OCI-LY3 (cell line): ENCODE data around the gene AKR1C3.

ENCODE experiments used
- H2AFZ ChIP-seq: fragments of 200-600, 300-600 bp; shearing (Covaris generic); 2 replicates; pipeline ENCODE4 v1.6.0; 2014; ENCODE audit warnings: antibody characterized with exemption, low read depth, low read length
- H3K27ac ChIP-seq: fragments of 200-600, 300-600 bp; sonication (generic); 2 replicates; pipeline ENCODE4 v1.5.1; 2014; ENCODE audit warnings: mild to moderate bottlenecking, low read length, moderate library complexity, mixed read lengths
- H3K27me3 ChIP-seq: fragments of 200-600, 300-600 bp; sonication (generic); 2 replicates; pipeline ENCODE4 v1.6.1; 2014; ENCODE audit warnings: low read depth, low read length, mixed read lengths
- H3K36me3 ChIP-seq: fragments of 200-600, 300-600 bp; sonication (generic); replicated peaks from 2 replicates; pipeline ENCODE3; 2014; ENCODE audit warnings: low read depth, low read length, mixed read lengths
- H3K4me1 ChIP-seq: fragments of 300-600, 200-600 bp; sonication (generic); 2 replicates; pipeline ENCODE4 v1.6.1; 2014; ENCODE audit warnings: low read length, mixed read lengths
- H3K4me2 ChIP-seq: fragments of 200-600, 300-600 bp; sonication (generic); 2 replicates; pipeline ENCODE4 v1.6.1; 2014; ENCODE audit warnings: low read length, mixed read lengths
- H3K4me3 ChIP-seq: fragments of 300-600, 200-600 bp; sonication (generic); 2 replicates; pipeline ENCODE4 v1.5.1; 2014; ENCODE audit warnings: antibody characterized with exemption, mild to moderate bottlenecking, low read length, moderate library complexity
- H3K79me2 ChIP-seq: fragments of 300-600, 200-600 bp; shearing (Covaris generic); 2 replicates; pipeline ENCODE4 v1.6.1; 2014; ENCODE audit warnings: mild to moderate bottlenecking, low read length, mixed read lengths
- H3K9ac ChIP-seq: fragments of 300-600, 200-600 bp; shearing (Covaris generic); 2 replicates; pipeline ENCODE4 v1.6.0; 2014; ENCODE audit warnings: mild to moderate bottlenecking, low read length, moderate library complexity
- H3K9me3 ChIP-seq: fragments of 200-600, 300-600 bp; shearing (Covaris generic); 2 replicates; pipeline ENCODE4 v1.6.1; 2014; ENCODE audit warnings: low read length, mixed read lengths; ENCODE audit not compliant: insufficient read depth
- H4K20me1 ChIP-seq: fragments of 200-600, 300-600 bp; sonication (generic); 2 replicates; pipeline ENCODE4 v1.6.1; 2016; ENCODE audit warnings: low read length, mixed read lengths; ENCODE audit not compliant: insufficient read depth
- EZH2phosphoT487 ChIP-seq: fragments of 200-600 bp; shearing (Covaris generic); IDR thresholded peaks from 2 replicates; pipeline ENCODE4 v1.6.1; 2018; ENCODE audit warnings: antibody characterized with exemption, mixed run types, low read depth
- TF ChIP-seq, protein P1 (sequence below): fragments of 200-600, 300-600 bp; sonication (generic); IDR thresholded peaks from 2 replicates; pipeline ENCODE4 v1.5.1; 2014; ENCODE audit warnings: antibody characterized with exemption, low read length, low read depth

AKR1C3 gene

GRCh38 chr10:5151076-5151475 lies 56.9 kb downstream of the AKR1C3 start:
- TF ChIP-seq, protein P1, sequence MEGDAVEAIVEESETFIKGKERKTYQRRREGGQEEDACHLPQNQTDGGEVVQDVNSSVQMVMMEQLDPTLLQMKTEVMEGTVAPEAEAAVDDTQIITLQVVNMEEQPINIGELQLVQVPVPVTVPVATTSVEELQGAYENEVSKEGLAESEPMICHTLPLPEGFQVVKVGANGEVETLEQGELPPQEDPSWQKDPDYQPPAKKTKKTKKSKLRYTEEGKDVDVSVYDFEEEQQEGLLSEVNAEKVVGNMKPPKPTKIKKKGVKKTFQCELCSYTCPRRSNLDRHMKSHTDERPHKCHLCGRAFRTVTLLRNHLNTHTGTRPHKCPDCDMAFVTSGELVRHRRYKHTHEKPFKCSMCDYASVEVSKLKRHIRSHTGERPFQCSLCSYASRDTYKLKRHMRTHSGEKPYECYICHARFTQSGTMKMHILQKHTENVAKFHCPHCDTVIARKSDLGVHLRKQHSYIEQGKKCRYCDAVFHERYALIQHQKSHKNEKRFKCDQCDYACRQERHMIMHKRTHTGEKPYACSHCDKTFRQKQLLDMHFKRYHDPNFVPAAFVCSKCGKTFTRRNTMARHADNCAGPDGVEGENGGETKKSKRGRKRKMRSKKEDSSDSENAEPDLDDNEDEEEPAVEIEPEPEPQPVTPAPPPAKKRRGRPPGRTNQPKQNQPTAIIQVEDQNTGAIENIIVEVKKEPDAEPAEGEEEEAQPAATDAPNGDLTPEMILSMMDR: no peak
- TF ChIP-seq EZH2phosphoT487: no peak
- H3K4me2 ChIP-seq: no peak overlapping the region
- H4K20me1 ChIP-seq: no peaks in the 10 kb centered on the region
- H3K27ac ChIP-seq: no peak overlapping the region
- no peaks in the 10 kb centered on the region for H3K79me2 ChIP-seq
- no peaks in the 10 kb centered on the region for H3K27me3 ChIP-seq
- H3K9me3 ChIP-seq: no peaks in the 10 kb centered on the region
- H3K9ac ChIP-seq: no peak overlapping the region
- no peaks in the 10 kb centered on the region for H3K4me1 ChIP-seq
- H2AFZ ChIP-seq: no peak overlapping the region
- no peak overlapping the region for H3K4me3 ChIP-seq
- H3K36me3 ChIP-seq: no peaks in the 10 kb centered on the region

DNA sequence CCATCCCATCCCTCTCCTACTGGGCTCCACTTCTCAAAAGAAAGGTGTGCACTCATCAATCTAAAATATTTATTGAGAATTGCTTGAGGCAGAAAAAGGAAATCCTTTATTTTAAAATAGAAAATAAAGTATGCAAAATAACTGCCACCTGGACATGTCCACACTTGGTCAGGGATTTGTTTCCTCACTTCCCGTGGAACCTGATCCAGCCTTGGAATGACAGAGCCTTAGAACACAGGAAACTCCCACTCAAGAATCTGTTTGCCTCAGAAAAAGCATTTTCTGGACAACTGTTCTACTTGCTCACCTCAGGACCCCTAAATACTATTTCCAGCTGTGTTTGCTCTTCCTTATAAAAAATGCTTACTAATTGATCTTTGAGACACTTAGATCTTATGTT lies 61.7 kb downstream of the AKR1C3 start:
- H3K4me2 ChIP-seq: no peak overlapping the region
- H3K4me1 ChIP-seq: no peaks in the 10 kb centered on the region
- H3K27me3 ChIP-seq: no peaks in the 10 kb centered on the region
- H3K4me3 ChIP-seq: no peak overlapping the region
- H3K27ac ChIP-seq: no peak overlapping the region
- no peak overlapping the region for H2AFZ ChIP-seq
- H3K79me2 ChIP-seq: no peaks in the 10 kb centered on the region
- no peaks in the 10 kb centered on the region for H4K20me1 ChIP-seq
- no peaks in the 10 kb centered on the region for H3K9me3 ChIP-seq
- no peaks in the 10 kb centered on the region for H3K36me3 ChIP-seq
- no peak for TF ChIP-seq EZH2phosphoT487
- TF ChIP-seq, protein P1: no peak
- no peak overlapping the region for H3K9ac ChIP-seq
